Fibroblast of skin of right biceps (primary cell): ENCODE results near the gene CIB4.
"Not testable (repeated sequence)": the region's sequence is repeated elsewhere in the genome, so short reads cannot be mapped to it uniquely, and the experiment has no call there.

Source experiments
- DNase-seq: peaks from one replicate; pipeline ENCODE4 v3.0.0-alpha.2; 2013

The CIB4 gene

DNA sequence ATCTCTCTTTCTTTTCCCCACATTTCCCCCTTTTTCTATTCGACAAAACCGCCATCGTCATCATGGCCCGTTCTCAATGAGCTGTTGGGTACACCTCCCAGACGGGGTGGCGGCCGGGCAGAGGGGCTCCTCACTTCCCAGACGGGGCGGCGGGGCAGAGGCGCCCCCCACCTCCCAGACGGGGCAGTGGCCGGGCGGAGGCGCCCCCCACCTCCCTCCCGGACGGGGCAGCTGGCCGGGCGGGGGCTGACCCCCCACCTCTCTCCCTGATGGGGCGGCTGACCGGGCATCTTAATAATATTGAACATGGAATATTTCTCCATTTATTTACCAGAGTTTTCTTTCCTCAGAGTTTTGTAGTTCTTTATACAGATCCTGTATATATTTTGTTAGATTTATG, 24.1 kb upstream of the CIB4 start:
- DNase-seq, result not testable (repeated sequence)

GRCh38 chr2:26660363-26660962, 19.3 kb upstream of the CIB4 start:
- no peak for DNase-seq

- DNase-seq, result no peak
These were observed 17.7 kb upstream of the CIB4 start for GRCh38 chr2:26658691-26659346.

GRCh38 chr2:26657265-26657664, 16.1 kb upstream of the CIB4 start:
- no peak for DNase-seq

GRCh38 chr2:26655611-26656195, 14.5 kb upstream of the CIB4 start:
- DNase-seq, result no peak

GRCh38 chr2:26655120-26655519, 14.0 kb upstream of the CIB4 start:
- DNase-seq, result not testable (repeated sequence)

GRCh38 chr2:26654061-26654340, 12.8 kb upstream of the CIB4 start:
- no peak for DNase-seq

- no peak for DNase-seq
These were observed 12.3 kb upstream of the CIB4 start for GRCh38 chr2:26653207-26654060.

DNA sequence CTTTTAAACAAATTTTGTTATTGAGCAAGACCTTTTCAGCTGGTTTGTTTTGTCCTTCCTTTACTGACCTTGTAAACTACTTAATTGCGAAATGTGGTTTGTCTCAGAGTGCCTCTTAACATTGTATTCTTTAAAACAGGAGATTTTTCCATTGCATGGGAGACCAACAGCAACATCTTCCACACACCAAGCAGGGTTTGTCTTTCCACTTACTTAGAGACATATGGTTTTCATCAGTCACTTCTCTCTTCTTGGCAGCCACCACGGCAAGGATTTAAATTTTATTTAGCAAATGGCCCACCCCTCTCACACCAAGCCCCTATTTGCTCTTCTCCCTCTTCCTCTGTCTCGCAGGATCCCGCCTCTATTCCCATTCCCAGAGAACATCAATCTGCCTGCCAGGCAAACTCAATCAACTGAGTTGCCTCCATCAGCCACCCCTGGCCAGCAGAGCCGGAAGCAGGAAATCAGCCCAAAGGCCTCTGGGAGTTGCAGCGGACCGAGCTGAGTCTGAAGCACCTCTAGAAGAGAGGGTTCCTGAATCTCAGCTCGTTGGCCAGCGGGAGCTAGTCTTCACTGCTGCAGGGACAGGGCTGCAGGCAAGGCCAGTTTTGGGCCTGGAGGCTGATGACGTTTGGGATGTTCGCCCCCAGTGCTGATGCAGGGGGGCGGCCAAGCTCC, 11.3 kb upstream of the CIB4 start:
- DNase-seq, result peak; percentile 8

- DNase-seq, result no peak
These were observed 10.6 kb upstream of the CIB4 start for GRCh38 chr2:26651799-26652198.

DNA sequence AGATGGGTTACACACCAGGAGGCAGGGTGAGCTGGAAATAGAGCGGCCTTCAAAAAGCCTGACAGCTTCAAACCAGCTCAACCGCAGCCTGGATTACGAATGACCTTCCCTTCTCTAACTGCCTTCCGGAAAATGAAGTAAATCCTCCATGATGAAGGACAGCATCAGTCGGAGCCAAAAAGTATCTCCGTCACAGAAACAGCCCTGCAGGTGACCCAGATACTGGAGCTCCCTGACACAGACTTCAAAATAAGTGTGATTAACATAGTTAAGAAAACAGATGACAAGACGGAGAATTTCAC, 10.3 kb upstream of the CIB4 start:
- no peak for DNase-seq

DNA sequence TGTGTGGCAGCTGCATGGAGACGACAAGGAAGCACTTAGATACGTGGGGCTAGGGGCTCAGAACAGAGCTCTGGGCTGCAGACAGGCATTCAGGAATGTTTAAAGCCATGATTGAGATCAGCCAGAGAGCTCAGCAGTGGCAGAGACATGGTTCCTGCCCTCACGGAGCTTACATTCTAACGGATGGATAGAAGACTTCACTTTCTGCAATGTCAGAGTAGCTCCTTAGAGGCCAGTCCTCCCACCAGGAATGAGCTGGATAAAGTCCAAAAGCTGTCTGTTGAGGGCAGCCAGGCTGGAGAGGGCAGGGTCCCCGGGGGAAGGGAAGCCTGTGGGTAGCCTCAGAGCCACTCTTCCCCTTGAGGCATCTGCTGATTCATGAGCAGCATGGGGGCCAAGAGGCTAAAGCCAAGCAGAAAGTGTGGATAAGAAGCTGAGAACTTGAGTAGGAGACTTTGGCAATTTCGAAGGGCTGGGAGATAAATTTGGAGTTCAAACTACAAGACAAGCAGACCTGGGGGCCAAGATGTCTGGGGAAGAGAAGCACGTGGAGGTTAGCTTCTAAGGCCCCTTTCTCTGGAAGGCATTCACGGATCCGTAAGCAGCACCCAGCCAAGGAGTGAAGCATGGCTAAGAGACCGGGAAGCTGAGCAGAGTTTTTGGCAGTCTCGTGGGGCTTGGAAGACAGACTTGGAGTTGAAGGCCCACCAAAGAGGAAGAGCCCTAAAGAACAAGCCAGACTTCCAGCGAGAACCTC, 9.7 kb upstream of the CIB4 start:
- DNase-seq, result no peak

- DNase-seq, result no peak
These were observed 9.0 kb upstream of the CIB4 start for GRCh38 chr2:26649992-26650712.

DNA sequence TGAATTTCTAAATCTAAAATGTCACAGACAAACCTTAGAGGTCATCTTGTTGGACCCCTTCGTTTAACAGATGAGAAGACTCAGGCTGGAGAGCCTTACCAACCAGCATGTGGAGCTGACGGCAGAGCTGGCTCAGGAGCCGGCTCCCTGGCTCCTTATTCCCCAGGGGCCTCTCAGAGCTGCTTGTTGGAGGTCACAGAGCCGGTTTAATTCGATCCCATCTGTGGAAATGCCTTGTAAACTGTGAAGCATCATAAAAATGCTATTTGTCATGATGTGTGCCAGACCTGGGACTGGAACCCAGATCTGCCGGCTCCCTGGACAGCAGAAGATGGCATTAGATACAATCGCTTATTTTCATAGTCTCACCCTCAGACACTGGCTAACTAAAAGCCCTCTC, 8.2 kb upstream of the CIB4 start:
- DNase-seq, result no peak

DNA sequence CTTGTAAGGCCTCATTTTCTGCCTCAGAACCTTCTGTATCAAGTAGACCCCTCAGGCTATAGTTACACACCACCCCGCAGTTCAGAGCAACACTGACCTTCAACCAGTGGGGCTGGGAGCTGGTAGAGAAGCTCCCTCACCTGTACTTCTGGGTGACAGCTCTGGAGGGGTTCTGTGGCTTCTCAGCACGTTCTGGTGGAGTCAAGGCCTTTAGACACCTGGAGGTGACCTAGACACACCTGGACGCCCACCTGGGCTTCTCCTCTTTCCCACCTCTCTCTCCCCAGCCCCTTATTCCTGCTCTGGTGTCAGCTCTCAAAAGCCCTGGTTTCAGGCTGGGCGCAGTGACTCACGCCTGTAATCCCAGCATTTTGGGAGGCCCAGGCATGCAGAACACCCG, 7.3 kb upstream of the CIB4 start:
- no peak for DNase-seq

DNA sequence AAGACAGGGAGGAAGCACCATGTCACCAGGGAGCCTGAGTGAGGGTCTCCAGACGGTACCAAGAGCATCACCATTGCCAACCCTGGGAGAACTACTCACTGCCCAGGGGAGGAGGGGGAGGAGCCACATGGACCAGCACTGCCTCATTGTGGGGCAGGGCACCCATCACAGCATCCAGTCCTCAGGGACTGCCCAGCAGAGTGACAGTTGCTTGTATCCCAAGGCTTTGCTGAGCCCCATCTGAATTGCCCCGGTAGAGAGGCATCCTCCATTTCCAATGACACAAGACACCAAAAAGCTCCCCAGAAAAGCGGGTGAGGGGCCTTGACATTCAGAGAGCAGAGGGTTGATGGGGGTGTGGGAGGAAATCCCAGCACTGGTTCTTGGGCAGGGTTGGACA, 6.8 kb upstream of the CIB4 start:
- DNase-seq, result no peak

DNA sequence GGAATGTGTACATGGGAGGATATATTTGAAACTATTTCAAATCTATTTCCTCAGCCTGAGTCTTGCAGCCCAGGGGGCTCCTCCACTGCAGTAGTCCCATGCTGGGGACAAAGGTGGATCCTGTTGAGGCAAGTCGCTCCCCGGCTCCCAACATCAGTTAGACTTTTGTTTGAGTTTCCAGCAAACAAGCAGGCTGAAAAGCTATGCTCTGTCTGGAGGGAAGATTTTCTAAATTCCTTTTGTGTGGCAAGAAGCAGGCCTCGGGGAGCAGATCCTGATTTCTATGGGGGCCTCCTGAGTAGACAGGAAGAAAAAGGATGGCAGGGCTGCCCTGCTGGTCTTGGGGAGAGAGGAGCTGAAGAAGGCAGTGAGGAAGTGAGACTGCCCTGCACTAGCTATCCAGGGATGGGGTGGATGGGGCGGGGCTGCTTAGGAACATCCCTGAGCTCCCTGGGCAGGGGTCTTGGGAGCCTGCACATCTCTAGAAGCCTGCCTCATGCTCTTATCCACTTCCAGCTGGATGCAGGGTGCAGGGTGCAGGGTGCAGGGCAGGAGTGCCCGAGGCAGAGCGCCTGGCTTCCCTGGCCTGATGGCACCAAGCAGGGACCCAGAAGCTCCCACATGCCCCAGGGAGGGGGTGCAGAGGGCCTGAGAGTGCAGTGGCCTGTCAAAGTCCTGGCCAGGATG, 6.0 kb upstream of the CIB4 start:
- DNase-seq, result no peak

- no peak for DNase-seq
These were observed 4.6 kb upstream of the CIB4 start for GRCh38 chr2:26645762-26646161.

- DNase-seq, result no peak
These were observed 3.1 kb upstream of the CIB4 start for GRCh38 chr2:26644188-26644835.

GRCh38 chr2:26642429-26642828, 1.3 kb upstream of the CIB4 start:
- DNase-seq, result no peak

GRCh38 chr2:26640331-26640745, 828 bp downstream of the CIB4 start:
- peak; percentile 35 for DNase-seq
